HEK293T (cell line): ENCODE data around the gene ZNF831.

ENCODE experiments used
- CTCF ChIA-PET: fragments of 350-600 bp; formaldehyde crosslinking; extraction: SDS; loops from one replicate; lab custom pipeline; 2021; ENCODE audit warnings: antibody characterized with exemption, inconsistent platforms; lab: Yijun Ruan, JAX
- POLR2A ChIA-PET: fragments of 350-600 bp; formaldehyde crosslinking; extraction: SDS; loops from one replicate; lab custom pipeline; 2020; ENCODE audit warnings: antibody characterized with exemption, inconsistent platforms; lab: Yijun Ruan, JAX
- DNase-seq: peaks from one replicate; pipeline ENCODE4 v3.0.0; 2012; ENCODE audit warnings: mixed read lengths; ENCODE audit errors: extremely low spot score
- ARNT ChIP-seq: fragments of 450-650 bp; IDR thresholded peaks from 2 replicates; pipeline ENCODE4 v1.6.1; 2017; ENCODE audit warnings: mild to moderate bottlenecking
- BHLHE40 ChIP-seq: fragments of 450-650 bp; IDR thresholded peaks from 2 replicates; pipeline ENCODE4 v1.6.1; 2016; ENCODE audit warnings: mild to moderate bottlenecking, moderate library complexity, borderline replicate concordance
- CTBP1 ChIP-seq: fragments of 450-650 bp; IDR thresholded peaks from 2 replicates; pipeline ENCODE4 v1.6.1; 2016; ENCODE audit warnings: borderline replicate concordance
- ELF4 ChIP-seq: fragments of 450-650 bp; IDR thresholded peaks from 2 replicates; pipeline ENCODE4 v1.6.1; 2017; ENCODE audit warnings: antibody characterized with exemption
- FOXA1 ChIP-seq: fragments of 450-650 bp; IDR thresholded peaks from 2 replicates; pipeline ENCODE4 v1.6.1; 2016; ENCODE audit warnings: mild to moderate bottlenecking
- FOXK2 ChIP-seq: fragments of 450-650 bp; IDR thresholded peaks from 2 replicates; pipeline ENCODE4 v1.6.1; 2016; ENCODE audit warnings: mild to moderate bottlenecking
- FOXM1 ChIP-seq: fragments of 450-650 bp; IDR thresholded peaks from 2 replicates; pipeline ENCODE4 v1.6.1; 2017; ENCODE audit warnings: mild to moderate bottlenecking, borderline replicate concordance
- HDGF ChIP-seq: fragments of 450-650 bp; IDR thresholded peaks from 2 replicates; pipeline ENCODE4 v1.6.1; 2017; ENCODE audit warnings: antibody characterized with exemption, borderline replicate concordance
- L3MBTL2 ChIP-seq: fragments of 450-650 bp; conservative IDR thresholded peaks from 2 replicates; pipeline ENCODE4 v1.6.1; 2016; ENCODE audit warnings: mild to moderate bottlenecking
- LEF1 ChIP-seq: fragments of 450-650 bp; IDR thresholded peaks from 2 replicates; pipeline ENCODE4 v1.6.1; 2017; ENCODE audit warnings: mild to moderate bottlenecking, borderline replicate concordance
- NFRKB ChIP-seq: fragments of 450-650 bp; IDR thresholded peaks from 2 replicates; pipeline ENCODE4 v1.6.1; 2016; ENCODE audit warnings: mild to moderate bottlenecking, moderate library complexity
- SP1 ChIP-seq: fragments of 450-650 bp; IDR thresholded peaks from 2 replicates; pipeline ENCODE4 v1.6.1; 2017
- SUZ12 ChIP-seq: fragments of 450-650 bp; IDR thresholded peaks from 2 replicates; pipeline ENCODE4 v1.6.1; 2016; ENCODE audit warnings: mild to moderate bottlenecking
- TARDBP ChIP-seq: fragments of 450-650 bp; IDR thresholded peaks from 2 replicates; pipeline ENCODE4 v1.6.1; 2016
- ZNF384 ChIP-seq: fragments of 450-650 bp; IDR thresholded peaks from 2 replicates; pipeline ENCODE4 v1.6.1; 2016
- TF ChIP-seq, protein P1 (sequence below): fragments of 450-650 bp; IDR thresholded peaks from 2 replicates; pipeline ENCODE4 v1.6.1; 2016

Gene ZNF831

DNA sequence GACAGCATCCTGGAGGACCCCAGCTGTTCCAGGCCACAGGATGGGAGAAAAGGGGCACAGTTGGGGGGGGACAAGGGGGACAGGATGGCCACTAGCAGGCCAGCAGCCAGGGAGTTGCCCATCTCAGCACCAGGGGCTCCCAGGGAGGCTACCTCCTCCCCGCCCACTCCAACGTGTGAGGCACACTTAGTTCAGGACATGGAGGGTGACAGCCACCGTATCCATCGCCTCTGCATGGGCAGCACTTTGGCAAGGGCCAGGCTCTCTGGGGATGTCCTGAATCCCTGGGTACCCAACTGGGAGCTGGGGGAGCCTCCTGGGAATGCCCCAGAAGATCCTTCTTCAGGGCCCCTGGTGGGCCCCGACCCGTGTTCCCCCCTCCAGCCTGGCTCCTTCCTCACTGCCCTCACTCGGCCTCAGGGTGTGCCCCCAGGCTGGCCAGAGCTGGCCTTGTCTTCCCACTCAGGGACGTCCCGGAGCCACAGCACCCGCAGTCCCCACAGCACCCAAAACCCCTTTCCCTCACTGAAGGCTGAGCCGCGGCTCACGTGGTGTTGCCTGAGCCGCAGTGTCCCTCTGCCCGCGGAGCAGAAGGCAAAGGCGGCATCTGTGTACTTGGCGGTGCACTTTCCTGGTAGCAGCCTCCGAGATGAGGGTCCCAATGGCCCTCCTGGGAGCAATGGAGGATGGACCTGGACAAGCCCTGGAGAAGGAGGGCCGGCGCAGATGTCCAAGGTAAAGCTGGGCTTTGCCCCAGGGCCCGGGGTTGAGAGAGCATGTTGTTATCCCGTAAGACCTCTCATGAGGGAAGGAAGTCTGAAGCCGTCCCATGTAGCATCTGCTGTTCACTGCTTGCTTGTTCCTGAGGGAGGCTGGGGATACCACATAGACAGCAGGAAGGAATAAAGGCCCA lies 30.7 kb downstream of the ZNF831 start:
- TF ChIP-seq CTBP1: no peak
- TF ChIP-seq NFRKB: no peak
- TF ChIP-seq LEF1: no peak
- TF ChIP-seq BHLHE40: no peak
- TF ChIP-seq FOXM1: no peak
- no peak for TF ChIP-seq L3MBTL2
- no peak for DNase-seq
- ChIA-PET CTCF (no interaction called here), POLR2A (no interaction called here)

DNA sequence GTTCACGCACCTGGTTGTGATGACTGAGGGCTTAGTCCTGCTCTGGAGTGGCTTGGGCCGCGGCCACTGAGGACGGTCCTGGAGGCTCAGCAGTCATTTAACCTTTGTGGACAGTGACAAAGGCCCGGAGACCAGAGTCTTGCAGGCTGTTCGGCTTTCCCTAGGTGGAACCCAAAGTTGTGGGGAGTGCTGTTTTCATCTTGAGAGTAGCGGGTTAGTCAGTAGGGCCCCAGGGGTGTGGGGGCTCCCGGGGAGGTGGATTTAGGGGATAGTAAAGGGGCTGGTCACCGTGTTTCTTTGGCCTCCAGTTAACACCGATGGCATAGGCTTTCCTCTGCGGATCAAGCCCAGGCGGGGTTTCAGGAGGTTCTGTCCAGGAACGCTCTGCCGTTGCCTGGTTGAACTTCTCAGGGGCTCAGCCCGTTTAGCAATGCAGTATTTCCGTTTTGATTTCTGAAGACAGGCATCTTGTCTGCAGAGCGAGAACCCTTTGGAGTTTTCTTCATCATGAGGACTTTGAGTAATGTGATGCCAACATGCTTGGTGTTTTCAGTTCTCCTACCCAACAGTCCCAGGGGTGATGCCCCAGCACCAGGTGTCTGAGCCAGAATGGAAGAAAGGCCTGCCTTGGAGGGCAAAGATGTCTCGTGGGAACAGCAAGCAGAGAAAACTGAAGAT lies 31.8 kb downstream of the ZNF831 start:
- no peak for DNase-seq
- CTCF ChIA-PET: no interaction called here
- POLR2A ChIA-PET: no interaction called here
- TF ChIP-seq, protein P1, sequence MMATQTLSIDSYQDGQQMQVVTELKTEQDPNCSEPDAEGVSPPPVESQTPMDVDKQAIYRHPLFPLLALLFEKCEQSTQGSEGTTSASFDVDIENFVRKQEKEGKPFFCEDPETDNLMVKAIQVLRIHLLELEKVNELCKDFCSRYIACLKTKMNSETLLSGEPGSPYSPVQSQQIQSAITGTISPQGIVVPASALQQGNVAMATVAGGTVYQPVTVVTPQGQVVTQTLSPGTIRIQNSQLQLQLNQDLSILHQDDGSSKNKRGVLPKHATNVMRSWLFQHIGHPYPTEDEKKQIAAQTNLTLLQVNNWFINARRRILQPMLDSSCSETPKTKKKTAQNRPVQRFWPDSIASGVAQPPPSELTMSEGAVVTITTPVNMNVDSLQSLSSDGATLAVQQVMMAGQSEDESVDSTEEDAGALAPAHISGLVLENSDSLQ: no peak
- TF ChIP-seq SP1 (no peak), ZNF384 (no peak), NFRKB (no peak), FOXK2 (no peak), ELF4 (no peak), FOXM1 (no peak), LEF1 (no peak)

DNA sequence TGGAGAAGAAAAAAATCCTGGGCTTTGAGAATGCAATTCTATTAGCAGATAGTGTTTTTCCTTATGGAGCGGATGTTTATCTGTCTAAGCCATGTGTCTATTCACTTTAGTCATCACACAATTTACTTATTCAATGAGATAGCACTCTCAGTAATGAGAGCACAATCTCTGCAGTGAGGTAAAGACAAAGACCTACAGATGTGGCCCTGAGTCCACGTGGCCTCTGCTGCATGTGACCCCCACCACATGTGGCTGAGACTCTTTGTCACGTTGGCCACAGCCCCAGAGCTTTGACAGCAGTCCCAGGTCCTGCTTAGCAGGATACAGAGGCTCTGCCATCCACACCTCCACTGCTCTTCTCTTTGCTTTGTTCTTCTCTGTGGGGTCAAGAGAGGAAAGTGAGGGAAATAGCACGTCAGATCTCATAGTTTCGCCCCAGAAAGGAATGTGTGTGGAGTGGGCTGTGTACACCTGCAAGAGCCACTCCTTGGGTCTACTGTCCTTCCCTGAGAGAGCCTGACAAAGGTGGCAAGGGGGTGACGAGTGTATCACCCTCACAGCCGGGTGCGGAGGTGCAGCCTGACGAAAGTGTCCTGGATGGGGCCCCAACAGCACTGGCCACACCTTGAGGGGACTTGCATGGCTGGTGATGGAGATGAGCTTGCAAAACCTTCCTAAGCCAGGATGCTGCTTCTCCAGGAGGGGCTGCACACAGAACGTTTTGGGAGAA lies 40.7 kb downstream of the ZNF831 start:
- ChIA-PET POLR2A (no interaction called here), CTCF (no interaction called here)
- no peak for DNase-seq
- TF ChIP-seq FOXM1: no peak
- TF ChIP-seq FOXA1: no peak
- TF ChIP-seq, protein P1: no peak
- no peak for TF ChIP-seq FOXK2
- no peak for TF ChIP-seq ZNF384
- TF ChIP-seq L3MBTL2: no peak
- TF ChIP-seq ELF4: no peak
- no peak for TF ChIP-seq ARNT
- TF ChIP-seq NFRKB: no peak
- TF ChIP-seq TARDBP: no peak
- no peak for TF ChIP-seq LEF1
- no peak for TF ChIP-seq BHLHE40
- TF ChIP-seq HDGF: no peak
- TF ChIP-seq SUZ12: no peak

DNA sequence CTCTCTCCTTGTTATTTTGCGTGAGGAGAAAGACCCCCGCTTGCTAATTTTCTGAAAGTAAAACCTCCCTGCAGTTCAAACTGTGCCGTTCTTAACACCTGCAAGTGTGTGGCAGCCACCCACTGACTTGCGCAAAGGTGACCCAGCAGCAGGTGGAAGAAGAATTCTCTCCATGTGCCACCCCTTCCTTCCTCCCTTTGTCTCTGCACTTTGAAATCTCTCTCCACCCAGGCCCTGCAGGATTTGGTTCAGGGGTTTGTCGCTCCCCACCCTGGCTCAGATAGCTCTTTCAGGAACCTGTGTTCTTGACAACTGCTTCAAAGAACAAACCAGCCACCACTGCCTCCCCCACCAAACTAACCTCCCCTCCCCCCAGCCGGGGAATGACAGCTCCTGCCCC lies 41.4 kb downstream of the ZNF831 start:
- DNase-seq: no peak
- CTCF ChIA-PET: no interaction called here
- POLR2A ChIA-PET: no interaction called here
- TF ChIP-seq ELF4 (no peak), TARDBP (no peak), BHLHE40 (no peak), CTBP1 (no peak), SP1 (no peak), LEF1 (no peak), ARNT (no peak), HDGF (no peak), L3MBTL2 (no peak), FOXM1 (no peak), FOXA1 (no peak), ZNF384 (no peak), SUZ12 (no peak)

DNA sequence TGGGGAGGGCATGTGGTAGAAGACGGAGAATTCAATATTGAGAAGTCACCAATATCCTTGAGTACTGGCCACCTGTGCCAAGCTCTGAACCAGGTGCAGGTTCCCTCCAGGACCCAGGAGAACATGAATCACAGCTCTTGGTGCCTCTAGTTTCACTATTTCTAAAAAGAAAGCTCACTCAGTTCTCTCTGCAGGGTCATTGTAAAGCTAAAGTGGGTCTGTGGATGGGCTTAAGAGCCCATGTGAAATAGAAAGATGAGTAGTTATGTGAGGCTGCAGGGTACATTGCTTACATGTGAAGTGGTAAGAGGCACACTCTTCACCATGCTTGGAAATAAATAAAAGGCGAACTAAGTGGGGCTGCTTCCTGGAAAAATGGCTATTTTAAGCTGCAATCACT lies 43.6 kb downstream of the ZNF831 start:
- POLR2A ChIA-PET: interaction anchor here (0.7 kb wide), 1 partner anchor 120 kb away, joined by 3 read pairs; no protein-coding TSS in a partner anchor

More for the DNA sequence above, 43.6 kb downstream of the ZNF831 start:
- no peak for DNase-seq
- CTCF ChIA-PET: interaction anchor here (0.8 to 1.7 kb wide), 5 partner anchors 10 to 250 kb away, joined by 3 to 7 read pairs (median 5); no protein-coding TSS in a partner anchor
- no peak for TF ChIP-seq L3MBTL2
- no peak for TF ChIP-seq FOXA1
- no peak for TF ChIP-seq SUZ12
- no peak for TF ChIP-seq LEF1
- no peak for TF ChIP-seq ZNF384
- TF ChIP-seq TARDBP: no peak
- TF ChIP-seq NFRKB: no peak
- no peak for TF ChIP-seq HDGF
- TF ChIP-seq FOXM1: no peak
- TF ChIP-seq, protein P1: no peak
- TF ChIP-seq FOXK2: no peak
- TF ChIP-seq SP1: no peak
- TF ChIP-seq ELF4: no peak
- no peak for TF ChIP-seq CTBP1
- TF ChIP-seq BHLHE40: no peak
- TF ChIP-seq ARNT: no peak
